Lung (tissue), 12 donors: ENCODE measurements around the gene HMGCLL1. TPM values are rescaled to one million over a fixed set of nuclear protein-coding genes. Genes with fewer than 3 reads are reported as not detected.

ENCODE experiments used
- ATAC-seq: fragments of 200-7000 bp; cut with Tn5 transposase; one replicate; pipeline ENCODE4 v1.9.1; 2020; ENCODE audit warnings: moderate number of reproducible peaks; ENCODE audit not compliant: insufficient read depth, low FRiP score
- DNase-seq, 3 donors: peaks; one replicate each; pipeline ENCODE4 v3.0.0-alpha.2; 2013 to 2017
- H3K27ac ChIP-seq, 2 donors: one replicate each; pipeline ENCODE4 v1.5.1; 2013; ENCODE audit warnings: mild to moderate bottlenecking in 2 of 2, moderate library complexity in 2 of 2, control low read depth in 1 of 2, inconsistent platforms in 1 of 2, low read depth in 1 of 2, low read length in 1 of 2
- H3K27me3 ChIP-seq, 3 donors: one replicate each; pipeline ENCODE4 v1.5.1; 2013; ENCODE audit warnings: low read length in 2 of 3; ENCODE audit not compliant: control insufficient read depth in 3 of 3, insufficient read depth in 3 of 3
- H3K36me3 ChIP-seq, 4 donors: one replicate each; pipeline ENCODE4 v1.5.1; 2013; ENCODE audit warnings: low read length in 4 of 4, mild to moderate bottlenecking in 1 of 4, moderate library complexity in 1 of 4; ENCODE audit not compliant: control insufficient read depth in 4 of 4, insufficient read depth in 4 of 4
- H3K4me1 ChIP-seq, 5 donors: one replicate each; pipeline ENCODE4 v1.5.1; 2013; ENCODE audit warnings: low read length in 5 of 5, mild to moderate bottlenecking in 2 of 5, moderate library complexity in 1 of 5; ENCODE audit not compliant: control insufficient read depth in 5 of 5, insufficient read depth in 5 of 5
- H3K4me3 ChIP-seq: one replicate; pipeline ENCODE4 v1.5.1; 2013; ENCODE audit warnings: mild to moderate bottlenecking, control low read depth, moderate library complexity
- H3K9ac ChIP-seq, 2 donors: one replicate each; pipeline ENCODE4 v1.5.1; 2013; ENCODE audit warnings: low read length in 2 of 2, control low read depth in 1 of 2; ENCODE audit not compliant: insufficient read depth in 1 of 2
- H3K9me3 ChIP-seq, 4 donors: one replicate each; pipeline ENCODE4 v1.5.1; 2013; ENCODE audit warnings: low read length in 3 of 4, mild to moderate bottlenecking in 1 of 4, moderate library complexity in 1 of 4; ENCODE audit not compliant: control insufficient read depth in 4 of 4, insufficient read depth in 3 of 4
- WGBS, 2 donors: extraction: QIAGEN DNeasy Blood & Tissue Kit; methylation state at CpG; one replicate each; pipeline ENCODE4 v1.1.7; 2013; 5-methylcytosine and 5-hydroxymethylcytosine counted together
- polyA plus RNA-seq, 2 donors: library from polyadenylated mRNA; stranded (reverse); fragments of 200-250 nt; gene quantifications; one replicate each; pipeline ENCODE4 v1.2.1, GENCODE V29; 2013
- total RNA-seq, 2 donors: library from RNA; depleted of rRNA in 1 of 2; stranded (reverse); fragments of >200 nt in 1 of 2; gene quantifications; one replicate each; pipeline ENCODE4 v1.2.1, GENCODE V29; 2014 to 2021
- TF ChIP-seq, protein P1 (sequence below): IDR thresholded peaks from 2 replicates; pipeline ENCODE4 v1.5.1; 2012; ENCODE audit warnings: mild to moderate bottlenecking; ENCODE audit errors: control extremely low read depth, extremely low read depth
- donor health status: control.
- donor health status: control.
- donor health status: Bipolar disorder and iron deficiency.
- donor health status: healthy.
- donor health status: DM: yes; HTN: yes; CAD: no.

Gene HMGCLL1
- total and polyA plus RNA-seq, 4 donors = 0.26 to 14.8 (median 2.1) TPM

DNA sequence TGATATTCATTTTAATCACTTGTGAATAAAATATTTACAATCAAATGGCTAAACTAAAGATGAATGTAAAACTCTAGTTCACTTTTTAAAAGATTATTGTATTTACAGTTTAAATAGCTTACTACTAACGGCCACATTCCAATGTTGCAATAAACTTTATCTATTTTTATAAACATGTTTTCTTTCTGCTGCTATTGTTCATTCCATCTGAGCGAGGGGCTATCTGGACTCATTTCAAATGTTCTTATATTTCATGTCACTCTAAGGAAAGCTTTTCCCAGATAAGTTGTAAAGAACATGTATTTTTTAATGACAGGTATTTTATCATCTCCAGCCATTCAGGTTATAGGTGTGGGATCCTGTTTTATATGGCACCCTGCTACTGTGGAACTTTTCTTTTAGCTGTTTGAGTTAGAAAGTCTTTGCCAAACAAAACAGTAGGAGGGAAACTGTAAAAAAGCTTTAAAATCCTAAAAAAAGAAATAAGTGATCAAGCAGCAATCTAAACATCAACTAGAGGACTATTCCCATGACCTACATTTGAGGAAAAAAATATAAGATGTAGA lies 42.5 kb downstream of the HMGCLL1 start:
- Histone ChIP-seq H3K27me3 (no peaks in the 10 kb centered on the region), H3K9ac (no peak overlapping the region), H3K36me3 (peaks cover 0 to 12% (median 4%) of the 10 kb centered on the region in 4 donors), H3K27ac (no peak overlapping the region), H3K4me1 (peaks cover 0 to 5% (median 0%) of the 10 kb centered on the region in 5 donors), H3K4me3 (no peak overlapping the region), H3K9me3 (no peaks in the 10 kb centered on the region)
- WGBS, 2 donors = 47 to 70% methylated on average over 2 of the region's 2 CpGs
- TF ChIP-seq, protein P1, sequence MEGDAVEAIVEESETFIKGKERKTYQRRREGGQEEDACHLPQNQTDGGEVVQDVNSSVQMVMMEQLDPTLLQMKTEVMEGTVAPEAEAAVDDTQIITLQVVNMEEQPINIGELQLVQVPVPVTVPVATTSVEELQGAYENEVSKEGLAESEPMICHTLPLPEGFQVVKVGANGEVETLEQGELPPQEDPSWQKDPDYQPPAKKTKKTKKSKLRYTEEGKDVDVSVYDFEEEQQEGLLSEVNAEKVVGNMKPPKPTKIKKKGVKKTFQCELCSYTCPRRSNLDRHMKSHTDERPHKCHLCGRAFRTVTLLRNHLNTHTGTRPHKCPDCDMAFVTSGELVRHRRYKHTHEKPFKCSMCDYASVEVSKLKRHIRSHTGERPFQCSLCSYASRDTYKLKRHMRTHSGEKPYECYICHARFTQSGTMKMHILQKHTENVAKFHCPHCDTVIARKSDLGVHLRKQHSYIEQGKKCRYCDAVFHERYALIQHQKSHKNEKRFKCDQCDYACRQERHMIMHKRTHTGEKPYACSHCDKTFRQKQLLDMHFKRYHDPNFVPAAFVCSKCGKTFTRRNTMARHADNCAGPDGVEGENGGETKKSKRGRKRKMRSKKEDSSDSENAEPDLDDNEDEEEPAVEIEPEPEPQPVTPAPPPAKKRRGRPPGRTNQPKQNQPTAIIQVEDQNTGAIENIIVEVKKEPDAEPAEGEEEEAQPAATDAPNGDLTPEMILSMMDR = no peak
- no peak for ATAC-seq
- DNase-seq = peak in 2 of 3 donors; percentile 58 to 75

DNA sequence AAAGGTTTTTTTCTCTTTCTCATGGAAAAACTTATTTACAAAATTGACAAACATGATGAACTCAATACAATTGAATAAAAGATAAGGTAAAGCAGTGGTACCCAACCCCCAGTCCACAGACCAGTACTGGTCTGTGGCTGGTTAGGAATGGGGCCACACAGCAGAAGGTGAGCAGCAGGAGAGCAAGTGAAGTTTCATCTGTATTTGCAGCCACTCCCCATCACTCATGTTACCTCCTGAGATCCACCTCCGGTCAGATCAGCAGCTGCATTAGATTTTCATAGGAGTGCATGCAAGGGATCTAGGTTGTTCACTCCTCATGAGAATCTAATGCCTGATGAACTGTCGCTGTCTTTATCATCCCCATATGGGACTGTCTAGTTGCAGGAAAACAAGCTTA lies 47.5 kb downstream of the HMGCLL1 start:
- H3K27me3 ChIP-seq = no peaks in the 10 kb centered on the region
- no peak overlapping the region for H3K4me3 ChIP-seq
- TF ChIP-seq, protein P1 = no peak
- WGBS, 2 donors = 91 to 92% methylated on average over 2 of the region's 2 CpGs
- ATAC-seq (no peak), DNase-seq (no peak)
- no peaks in the 10 kb centered on the region for H3K36me3 ChIP-seq
- no peak overlapping the region for H3K27ac ChIP-seq
- H3K4me1 ChIP-seq = peaks cover 0 to 3% (median 0%) of the 10 kb centered on the region in 5 donors
- no peak overlapping the region for H3K9ac ChIP-seq
- no peaks in the 10 kb centered on the region for H3K9me3 ChIP-seq

DNA sequence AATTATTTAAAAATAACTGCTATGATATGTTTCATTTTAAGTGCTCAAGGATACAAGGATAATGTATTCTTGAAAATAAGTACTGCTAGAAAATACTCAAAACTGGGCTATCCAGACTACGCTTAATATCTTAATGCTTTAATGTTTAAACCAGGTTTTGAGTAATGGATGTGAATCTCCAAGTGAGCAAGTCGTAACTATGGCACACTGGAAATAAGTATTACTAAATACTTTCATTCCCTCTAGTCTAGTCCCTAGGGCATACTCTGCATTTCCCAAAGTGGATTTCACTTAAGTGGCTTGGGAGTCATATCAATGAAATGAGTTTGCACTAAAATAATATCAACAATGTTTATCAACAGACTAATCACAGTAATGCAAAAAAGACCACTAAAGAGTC lies 48.1 kb downstream of the HMGCLL1 start:
- TF ChIP-seq, protein P1 = no peak
- H3K4me1 ChIP-seq = no peaks in the 10 kb centered on the region
- H3K27me3 ChIP-seq = no peaks in the 10 kb centered on the region
- H3K9me3 ChIP-seq = no peaks in the 10 kb centered on the region
- WGBS, 2 donors = 86 to 91% methylated on average over 2 of the region's 2 CpGs
- H3K9ac ChIP-seq = no peak overlapping the region
- H3K27ac ChIP-seq = no peak overlapping the region
- no peaks in the 10 kb centered on the region for H3K36me3 ChIP-seq
- DNase-seq (no peak), ATAC-seq (no peak)
- H3K4me3 ChIP-seq = no peak overlapping the region

DNA sequence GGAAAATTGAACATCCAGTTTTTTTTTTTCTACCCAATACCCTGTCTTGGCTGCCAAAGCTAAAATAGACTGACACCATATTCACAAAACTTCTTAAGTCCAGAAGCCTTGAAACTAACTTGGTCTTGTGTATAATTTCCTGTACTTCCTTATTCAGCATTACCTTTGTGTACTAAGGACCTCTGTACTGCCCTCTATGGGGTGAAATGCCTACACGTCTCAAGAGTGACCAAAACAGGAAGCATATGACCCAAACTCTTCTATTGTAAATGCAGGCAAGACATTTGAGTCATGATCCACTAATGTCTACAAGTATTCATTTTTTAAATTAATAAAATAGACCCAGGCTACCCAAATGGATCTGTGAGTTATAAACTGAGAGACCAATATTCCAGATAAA lies 50.4 kb downstream of the HMGCLL1 start:
- TF ChIP-seq, protein P1 = no peak
- Histone ChIP-seq H3K36me3 (no peaks in the 10 kb centered on the region), H3K27ac (no peak overlapping the region), H3K27me3 (no peaks in the 10 kb centered on the region), H3K4me1 (no peaks in the 10 kb centered on the region), H3K9me3 (no peaks in the 10 kb centered on the region), H3K4me3 (no peak overlapping the region), H3K9ac (no peak overlapping the region)
- DNase-seq = peak in 1 of 3 donors; percentile 37
- 7 to 18% methylated on average over 1 of the region's 1 CpG for WGBS, 2 donors
- no peak for ATAC-seq
